ENCODE results near the gene KIF26B. TPM values are rescaled to one million over a fixed set of nuclear protein-coding genes. Genes with fewer than 3 reads are reported as not detected.

The KIF26B gene
- polyA plus RNA-seq, 2 of the 4 experiments (the other 2 are of a cell fraction) = 0.01 to 0.04 TPM

- WGBS (ENCODE audit: missing lambda C conversion rate) = 31% methylated on average over 2 of the region's 2 CpGs
- FAIRE-seq = no peak
- POLR2A ChIA-PET = no interaction called here
Observed at GRCh38 chr1:245407983-245408382, 253.2 kb downstream of the KIF26B start.

GRCh38 chr1:245409341-245410195, 254.8 kb downstream of the KIF26B start:
- FAIRE-seq (no peak), DNase-seq (ENCODE audit: low read depth in 1 of 2, low spot score in 1 of 2) (no peak), ATAC-seq (no peak)
- WGBS (ENCODE audit: missing lambda C conversion rate) = 34% methylated on average over 9 of the region's 9 CpGs
- CTCF ChIA-PET = no interaction called here
- Histone ChIP-seq H3K9me3 (no peaks in the 10 kb centered on the region), H3K4me1 (no peaks in the 10 kb centered on the region), H3K4me2 (no peak overlapping the region), H3K27ac (no peak overlapping the region), H3K4me3 (no peak overlapping the region)
- POLR2A ChIA-PET = no interaction called here
- no peak for TF ChIP-seq MAZ (IDR thresholded peaks at IDR 0.05; ENCODE audit: borderline replicate concordance, low read depth, low read length)
- TF ChIP-seq ZFP36 (IDR thresholded peaks at IDR 0.05; ENCODE audit: borderline replicate concordance, partially characterized antibody) = no peak
- no peak for TF ChIP-seq GATA3 (IDR thresholded peaks at IDR 0.05; ENCODE audit: borderline replicate concordance)
- no peak for TF ChIP-seq BHLHE40 (IDR thresholded peaks at IDR 0.05; ENCODE audit: low read depth, low read length)
- TF ChIP-seq, protein P1, sequence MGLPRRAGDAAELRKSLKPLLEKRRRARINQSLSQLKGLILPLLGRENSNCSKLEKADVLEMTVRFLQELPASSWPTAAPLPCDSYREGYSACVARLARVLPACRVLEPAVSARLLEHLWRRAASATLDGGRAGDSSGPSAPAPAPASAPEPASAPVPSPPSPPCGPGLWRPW (IDR thresholded peaks at IDR 0.05) = no peak
- TF ChIP-seq HEYL (CRISPR knock-in tag; IDR thresholded peaks at IDR 0.05) = no peak
- no peak for TF ChIP-seq PBX3 (IDR thresholded peaks at IDR 0.05)
- TF ChIP-seq, protein P2, sequence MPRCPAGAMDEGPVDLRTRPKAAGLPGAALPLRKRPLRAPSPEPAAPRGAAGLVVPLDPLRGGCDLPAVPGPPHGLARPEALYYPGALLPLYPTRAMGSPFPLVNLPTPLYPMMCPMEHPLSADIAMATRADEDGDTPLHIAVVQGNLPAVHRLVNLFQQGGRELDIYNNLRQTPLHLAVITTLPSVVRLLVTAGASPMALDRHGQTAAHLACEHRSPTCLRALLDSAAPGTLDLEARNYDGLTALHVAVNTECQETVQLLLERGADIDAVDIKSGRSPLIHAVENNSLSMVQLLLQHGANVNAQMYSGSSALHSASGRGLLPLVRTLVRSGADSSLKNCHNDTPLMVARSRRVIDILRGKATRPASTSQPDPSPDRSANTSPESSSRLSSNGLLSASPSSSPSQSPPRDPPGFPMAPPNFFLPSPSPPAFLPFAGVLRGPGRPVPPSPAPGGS (IDR thresholded peaks at IDR 0.05) = no peak
- TF ChIP-seq ZNF302 (CRISPR knock-in tag; IDR thresholded peaks at IDR 0.05) = no peak
- no peak for TF ChIP-seq EP300 (IDR thresholded peaks at IDR 0.05)
- no peak for TF ChIP-seq RCOR1 (IDR thresholded peaks at IDR 0.05; ENCODE audit: low read depth, low read length)
- TF ChIP-seq SMC3 (IDR thresholded peaks at IDR 0.05) = no peak
- no peak for TF ChIP-seq RNF2 (IDR thresholded peaks at IDR 0.05; ENCODE audit: borderline replicate concordance, low read depth)

More at GRCh38 chr1:245407983-245408382, 253.2 kb downstream of the KIF26B start:
- DNase-seq (ENCODE audit: low read depth in 1 of 2, low spot score in 1 of 2) (no peak), ATAC-seq (no peak)
- no peak overlapping the region for H3K4me3 ChIP-seq
- TF ChIP-seq HDAC2 (IDR thresholded peaks at IDR 0.05) (no peak), NFE2L2 (conservative IDR thresholded peaks at IDR 0.05; ENCODE audit: low read length) (no peak), MAX (IDR thresholded peaks at IDR 0.05) (no peak), MAFK (IDR thresholded peaks at IDR 0.05; ENCODE audit: partially characterized antibody) (peak; percentile 63), USF2 (IDR thresholded peaks at IDR 0.05) (no peak)
- no peak overlapping the region for H3K4me2 ChIP-seq
- H3K4me1 ChIP-seq = no peaks in the 10 kb centered on the region
- no peak overlapping the region for H3K27ac ChIP-seq
- CTCF ChIA-PET = interaction anchor here (0.7 kb wide), 1 partner anchor 57 kb away, joined by 3 read pairs; no protein-coding TSS in a partner anchor
- no peaks in the 10 kb centered on the region for H3K9me3 ChIP-seq

- Histone ChIP-seq H3K4me1 (no peaks in the 10 kb centered on the region), H3K4me2 (no peak overlapping the region), H3K4me3 (no peak overlapping the region), H3K9me3 (no peaks in the 10 kb centered on the region), H3K27ac (no peak overlapping the region)
- TF ChIP-seq ZSCAN20 (CRISPR knock-in tag; IDR thresholded peaks at IDR 0.05) (no peak), KDM1A (IDR thresholded peaks at IDR 0.05; ENCODE audit: low read depth) (no peak), FOSL2 (IDR thresholded peaks at IDR 0.05) (no peak), FOSL2 (CRISPR knock-in tag; IDR thresholded peaks at IDR 0.05) (no peak)
- ChIA-PET POLR2A (no interaction called here), CTCF (no interaction called here)
- WGBS (ENCODE audit: missing lambda C conversion rate) = 73% methylated on average over 14 of the region's 14 CpGs
- no peak for DNase-seq (ENCODE audit: low read depth in 1 of 2, low spot score in 1 of 2)
- ATAC-seq = no peak
- no peak for FAIRE-seq
Observed at GRCh38 chr1:245411245-245412036, 256.7 kb downstream of the KIF26B start.

Data from A549 (cell line).